Natural killer cell (primary cell): ENCODE measurements around the gene TPI1. TPM values are rescaled to one million over a fixed set of nuclear protein-coding genes. Genes with fewer than 3 reads are reported as not detected.

Source experiments
- ATAC-seq, 3 donors: fragments of 150-1000 bp in 2 of 3; fragments of 200-7000 bp in 1 of 3; cut with Tn5 transposase; 1 replicate in 1 of 3; 2 replicates in 2 of 3; pipeline ENCODE4 v1.10.0; 2021; ENCODE audit warnings: mild to moderate bottlenecking in 2 of 3, moderate library complexity in 2 of 3
- DNase-seq, 2 donors: peaks; one replicate each; pipeline versions ENCODE4 v3.0.0 to v3.0.0-alpha.2; 2013 to 2021; ENCODE audit warnings: mixed read lengths in 1 of 2
- H3K27ac ChIP-seq: one replicate; pipeline ENCODE4 v1.5.1; 2013; ENCODE audit warnings: mild to moderate bottlenecking, low read length
- H3K27me3 ChIP-seq: one replicate; pipeline ENCODE4 v1.6.1; 2013; ENCODE audit warnings: low read length; ENCODE audit not compliant: control insufficient read depth, insufficient read depth
- H3K36me3 ChIP-seq: one replicate; pipeline ENCODE4 v1.6.1; 2013; ENCODE audit warnings: low read length; ENCODE audit not compliant: control insufficient read depth, insufficient read depth
- H3K4me1 ChIP-seq: one replicate; pipeline ENCODE4 v1.6.1; 2013; ENCODE audit warnings: low read length; ENCODE audit not compliant: control insufficient read depth, insufficient read depth
- H3K4me3 ChIP-seq: one replicate; pipeline ENCODE4 v1.5.1; 2013; ENCODE audit warnings: low read length
- H3K9me3 ChIP-seq: one replicate; pipeline ENCODE4 v1.6.1; 2013; ENCODE audit warnings: low read length; ENCODE audit not compliant: control insufficient read depth, insufficient read depth
- H3K27ac Mint-ChIP-seq, 2 donors: one replicate each; pipeline ENCODE4 v1.8.0; 2022; ENCODE audit warnings: mild to moderate bottlenecking in 2 of 2, mixed read lengths in 2 of 2, moderate library complexity in 1 of 2
- H3K27me3 Mint-ChIP-seq, 2 donors: one replicate each; pipeline ENCODE4 v1.8.0; 2022; ENCODE audit warnings: low read depth in 2 of 2, mixed read lengths in 2 of 2
- H3K36me3 Mint-ChIP-seq: one replicate; pipeline ENCODE4 v1.8.0; 2022; ENCODE audit warnings: mixed read lengths
- H3K4me1 Mint-ChIP-seq, 2 donors: one replicate each; pipeline ENCODE4 v1.8.0; 2022; ENCODE audit warnings: mixed read lengths in 2 of 2
- H3K4me3 Mint-ChIP-seq: one replicate; pipeline ENCODE4 v1.8.0; 2022; ENCODE audit warnings: mild to moderate bottlenecking, moderate library complexity, mixed read lengths
- H3K9me3 Mint-ChIP-seq, 2 donors: one replicate each; pipeline ENCODE4 v1.8.0; 2022; ENCODE audit warnings: mixed read lengths in 2 of 2
- CTCF ChIP-seq: fragments of 200-600 bp; IDR thresholded peaks from one replicate; pipeline ENCODE4 v1.8.0; 2022; ENCODE audit warnings: antibody characterized with exemption
- WGBS: methylation state at CpG from one replicate; pipeline ENCODE4 v1.1.7; 2013; ENCODE audit warnings: missing lambda C conversion rate; ENCODE audit not compliant: insufficient coverage; 5-methylcytosine and 5-hydroxymethylcytosine counted together
- intact Hi-C: fragments of 100-400 bp; cut with micrococcal nuclease; formaldehyde crosslinking; loops from one replicate; pipeline ENCODE4 v1.14.2; 2022
- total RNA-seq, 4 donors: library from RNA; stranded (reverse); fragments of 120-200 nt in 1 of 4; gene quantifications; one replicate each; pipeline versions ENCODE4 v1.2.3 to v1.2.4, GENCODE V29; 2013 to 2022

The TPI1 gene
- total RNA-seq, 3 donors from 2014 or later (not counting 1 experiment from before 2014, with no cell fraction given): 167 to 196 (median 189) TPM

DNA sequence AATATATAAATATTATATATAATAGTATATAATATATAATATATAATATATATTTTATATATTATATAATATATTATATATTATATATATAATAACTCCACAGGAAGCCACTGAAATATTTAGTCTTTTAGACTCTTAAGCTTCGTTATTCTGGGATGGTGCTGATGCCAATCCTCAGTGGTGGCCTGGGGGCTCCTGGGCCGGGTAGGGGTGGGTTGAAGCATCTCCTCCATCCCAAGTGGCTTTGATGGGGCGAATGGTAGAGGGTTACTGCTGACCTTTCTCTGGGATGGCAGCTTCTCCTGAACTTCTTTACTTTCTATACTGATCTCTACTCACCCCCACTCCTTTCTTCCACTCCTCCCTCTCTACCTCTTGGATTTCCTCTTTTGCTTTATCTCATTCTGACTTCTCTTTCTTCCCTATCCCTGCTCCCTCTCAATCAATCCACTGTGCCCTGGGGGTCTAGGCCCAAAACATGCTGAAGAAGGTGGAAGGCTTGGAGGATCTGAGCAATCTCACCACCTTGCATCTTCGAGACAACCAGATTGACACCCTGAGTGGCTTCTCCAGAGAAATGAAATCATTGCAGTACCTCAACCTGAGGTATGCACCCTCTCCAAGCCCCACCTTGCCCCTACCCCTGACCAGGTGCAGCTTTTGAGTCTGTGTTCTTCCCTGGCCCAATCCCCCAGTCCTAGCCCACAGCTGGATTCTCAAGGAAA, 42.3 kb downstream of the TPI1 start:
- no peak overlapping the region for H3K4me3 ChIP-seq
- Mint-ChIP-seq H3K27ac (no peak overlapping the region), H3K9me3 (no peaks in the 10 kb centered on the region), H3K27me3 (peaks cover 0 to 6% of the 10 kb centered on the region in 2 donors), H3K4me3 (no peak overlapping the region), H3K4me1 (peaks cover 9 to 21% of the 10 kb centered on the region in 2 donors), H3K36me3 (no peaks in the 10 kb centered on the region)
- H3K27me3 ChIP-seq: no peaks in the 10 kb centered on the region
- intact Hi-C loops: no loop called here
- ATAC-seq (no peak), DNase-seq (no peak)
- WGBS: 100% methylated on average over 4 of the region's 4 CpGs
- H3K27ac ChIP-seq: no peak overlapping the region
- H3K36me3 ChIP-seq: no peaks in the 10 kb centered on the region
- TF ChIP-seq CTCF: no peak
- no peaks in the 10 kb centered on the region for H3K9me3 ChIP-seq
- H3K4me1 ChIP-seq: peaks cover 16% of the 10 kb centered on the region

DNA sequence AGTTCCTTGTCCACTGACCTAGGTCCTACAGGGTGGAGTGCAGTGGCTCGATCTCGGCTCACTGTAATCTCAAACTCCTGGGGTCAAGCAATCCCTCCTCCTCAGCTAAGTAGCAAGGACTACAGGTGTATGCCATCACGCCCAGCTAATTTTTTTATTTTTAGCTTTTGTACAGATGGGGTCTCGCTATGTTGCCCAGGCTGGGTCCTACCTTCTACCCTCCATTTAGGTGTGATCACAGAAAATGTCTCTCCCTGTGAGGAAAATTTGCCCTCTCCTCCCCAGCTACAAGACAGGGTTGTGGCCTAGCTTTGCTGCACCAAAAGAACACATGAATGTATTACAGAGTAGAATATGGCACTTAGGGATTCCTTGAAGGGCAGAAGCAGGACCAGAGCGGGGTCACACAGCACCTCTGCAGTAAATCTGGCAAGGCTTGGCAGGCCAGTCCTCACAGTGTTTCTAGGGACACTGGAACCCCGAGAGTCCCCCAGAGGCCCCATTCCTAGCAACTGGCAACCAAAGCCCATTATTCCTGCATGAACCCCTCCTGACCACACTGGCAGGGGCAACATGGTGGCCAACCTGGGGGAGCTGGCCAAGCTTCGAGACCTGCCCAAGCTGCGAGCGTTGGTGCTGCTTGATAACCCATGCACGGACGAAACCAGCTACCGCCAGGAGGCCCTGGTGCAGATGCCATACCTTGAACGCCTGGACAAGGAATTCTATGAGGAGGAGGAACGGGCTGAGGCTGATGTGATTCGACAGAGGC, 45.0 kb downstream of the TPI1 start:
- 94% methylated on average over 15 of the region's 15 CpGs for WGBS
- no peaks in the 10 kb centered on the region for H3K36me3 Mint-ChIP-seq
- ATAC-seq (no peak), DNase-seq (no peak)
- H3K27me3 ChIP-seq: no peaks in the 10 kb centered on the region
- H3K9me3 ChIP-seq: no peaks in the 10 kb centered on the region
- peak overlapping the region in 1 of 2 donors; percentile 95 for H3K27ac Mint-ChIP-seq
- peaks cover 0 to 6% of the 10 kb centered on the region in 2 donors for H3K27me3 Mint-ChIP-seq
- peak overlapping the region; percentile 66 for H3K4me3 Mint-ChIP-seq
- H3K36me3 ChIP-seq: no peaks in the 10 kb centered on the region
- H3K4me3 ChIP-seq: no peak overlapping the region
- no peaks in the 10 kb centered on the region for H3K9me3 Mint-ChIP-seq
- TF ChIP-seq CTCF: no peak
- peaks cover 16 to 41% of the 10 kb centered on the region in 2 donors for H3K4me1 Mint-ChIP-seq
- intact Hi-C loops: no loop called here
- H3K27ac ChIP-seq: no peak overlapping the region
- H3K4me1 ChIP-seq: peaks cover 16% of the 10 kb centered on the region

GRCh38 chr12:6914246-6914946, 47.1 kb downstream of the TPI1 start, which contains the start of gene ENO2:
ENO2 (plus strand) TSS chr12:6914580; CDS start chr12:6915833, 1,253 bp downstream.
- H3K4me3 ChIP-seq: peak within 1 kb of the TSS; percentile 54
- peaks cover 16 to 41% of the 10 kb centered on the region in 2 donors for H3K4me1 Mint-ChIP-seq

More at GRCh38 chr12:6914246-6914946, 47.1 kb downstream of the TPI1 start, which contains the start of gene ENO2:
- peak; percentile 80 to 91 for DNase-seq
- Mint-ChIP-seq H3K36me3 (no peaks in the 10 kb centered on the region), H3K9me3 (no peaks in the 10 kb centered on the region), H3K27me3 (peaks cover 0 to 6% of the 10 kb centered on the region in 2 donors), H3K27ac (peak within 1 kb of the TSS; percentile 74 to 95), H3K4me3 (peak within 1 kb of the TSS; percentile 94)
- Histone ChIP-seq H3K36me3 (no peaks in the 10 kb centered on the region), H3K27ac (peak within 1 kb of the TSS; percentile 82), H3K9me3 (no peaks in the 10 kb centered on the region), H3K27me3 (no peaks in the 10 kb centered on the region), H3K4me1 (peaks cover 16% of the 10 kb centered on the region)
- peak; percentile 92 to 94 (median 93) for ATAC-seq
- TF ChIP-seq CTCF: no peak
- intact Hi-C loops: loop anchor here (2.0 kb wide), 1 partner anchor 42 kb away; the partner anchor contains the start of gene SPSB2
- WGBS: under 1% methylated on average over 68 of the region's 68 CpGs
